Activated CD8-positive, alpha-beta memory T cell treated with anti-CD3 and anti-CD28 coated beads, Interleukin-2, amount 50 U/mL, for 48 hours (primary cell): Measurements from ENCODE around the gene CSF2.

Experiments
- DNase-seq: peaks from one replicate; pipeline ENCODE4 v3.0.0-alpha.2; 2020

CSF2 gene

DNA sequence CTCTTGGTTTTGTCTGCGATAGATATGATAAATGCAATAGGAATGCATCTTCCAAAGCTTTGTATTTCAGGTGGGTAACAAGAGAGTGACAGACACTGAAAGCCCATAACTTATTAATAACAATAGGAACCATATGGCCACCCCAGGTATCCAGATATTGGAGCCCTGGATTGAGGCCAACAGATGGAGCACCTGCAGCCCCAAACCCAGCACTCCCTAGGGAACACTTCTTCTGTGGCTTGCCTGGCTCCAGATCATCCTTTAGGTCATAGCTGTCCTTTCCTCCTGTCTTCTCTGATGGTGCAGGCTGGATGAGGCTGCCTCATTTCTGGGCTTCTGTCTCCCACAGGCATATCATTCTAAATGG is 18.2 kb upstream of the CSF2 start:
- DNase-seq: no peak

DNA sequence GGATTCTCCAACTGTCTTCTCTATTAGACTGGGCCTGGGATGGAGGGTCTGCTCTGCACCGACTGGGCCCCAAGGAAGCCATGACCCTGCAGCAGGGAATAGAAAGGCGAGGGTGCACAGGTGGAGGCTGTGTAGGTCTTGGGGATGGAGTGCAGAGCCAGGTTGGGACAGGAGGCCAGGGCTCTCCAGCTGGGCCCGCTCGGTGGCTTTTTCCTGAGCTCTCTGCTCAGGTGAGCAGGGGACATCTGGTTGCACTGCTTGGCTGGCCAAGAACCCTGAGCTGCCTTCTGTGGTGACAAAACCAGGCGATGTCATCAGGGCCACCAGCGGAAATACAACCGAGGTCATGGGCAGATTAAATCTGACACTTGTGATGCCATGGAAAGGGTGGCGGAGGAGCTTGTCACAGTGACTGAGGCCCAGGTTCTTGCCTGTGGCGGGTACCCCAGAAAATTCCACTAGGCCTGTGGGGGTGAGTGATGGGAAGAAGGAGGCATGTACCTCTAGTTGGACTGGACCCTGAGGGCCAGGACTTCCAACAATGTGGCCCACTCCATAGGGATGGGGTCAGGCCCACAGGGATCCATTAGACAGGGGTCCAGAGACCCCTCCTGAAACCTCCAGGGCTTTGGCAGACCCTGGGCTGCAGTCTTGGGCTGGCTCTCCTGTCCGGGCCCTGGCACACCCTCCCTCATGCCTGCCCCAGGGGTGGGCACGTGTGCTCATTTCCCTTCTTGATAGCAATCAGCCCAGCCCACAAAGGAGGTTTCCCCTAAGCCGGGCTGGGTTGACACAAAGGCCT is 17.6 kb upstream of the CSF2 start:
- DNase-seq: peak; percentile 72

DNA sequence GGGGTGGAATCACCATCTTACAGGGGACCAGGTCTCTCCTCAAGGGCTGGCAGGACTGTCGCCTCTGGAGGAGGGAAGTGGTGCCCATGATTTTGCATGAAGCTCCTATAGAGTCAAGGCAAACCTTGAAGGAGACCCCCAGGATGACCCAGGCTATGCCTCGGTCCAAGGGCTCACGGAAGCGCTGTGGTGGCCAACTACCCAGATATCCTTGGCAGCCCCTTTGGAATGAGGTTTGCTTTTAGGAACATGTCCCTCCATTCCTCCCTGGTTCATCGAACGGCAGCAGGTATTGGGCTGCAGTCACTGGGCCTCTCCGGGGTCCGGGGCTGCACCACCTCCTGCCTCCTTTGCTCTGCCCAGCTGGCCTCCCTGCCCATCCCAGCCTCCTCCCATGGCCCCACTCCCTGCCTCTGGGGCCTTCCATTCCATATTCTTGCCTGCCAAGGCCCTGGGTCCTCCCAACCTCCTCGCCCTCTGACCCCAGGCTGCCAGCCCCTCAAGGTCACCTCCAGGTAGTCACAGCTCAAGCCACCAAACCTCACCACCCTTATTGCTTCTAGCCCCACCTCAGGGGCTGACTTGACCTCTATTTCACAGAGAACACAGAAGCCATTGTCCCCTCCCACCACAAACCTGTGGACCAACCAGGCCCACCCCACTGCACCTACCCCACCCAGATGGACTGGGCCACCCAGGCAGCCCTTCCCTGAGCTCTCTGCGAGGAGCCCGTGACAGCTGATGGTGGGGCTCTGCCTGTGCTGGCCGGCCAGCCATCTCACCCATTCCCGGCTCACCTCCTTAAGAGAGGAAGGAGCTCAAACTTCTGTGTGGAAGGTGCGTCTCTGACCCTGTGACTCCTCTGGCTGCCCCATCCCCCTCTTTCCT is 16.7 kb upstream of the CSF2 start:
- peak; percentile 52 for DNase-seq

DNA sequence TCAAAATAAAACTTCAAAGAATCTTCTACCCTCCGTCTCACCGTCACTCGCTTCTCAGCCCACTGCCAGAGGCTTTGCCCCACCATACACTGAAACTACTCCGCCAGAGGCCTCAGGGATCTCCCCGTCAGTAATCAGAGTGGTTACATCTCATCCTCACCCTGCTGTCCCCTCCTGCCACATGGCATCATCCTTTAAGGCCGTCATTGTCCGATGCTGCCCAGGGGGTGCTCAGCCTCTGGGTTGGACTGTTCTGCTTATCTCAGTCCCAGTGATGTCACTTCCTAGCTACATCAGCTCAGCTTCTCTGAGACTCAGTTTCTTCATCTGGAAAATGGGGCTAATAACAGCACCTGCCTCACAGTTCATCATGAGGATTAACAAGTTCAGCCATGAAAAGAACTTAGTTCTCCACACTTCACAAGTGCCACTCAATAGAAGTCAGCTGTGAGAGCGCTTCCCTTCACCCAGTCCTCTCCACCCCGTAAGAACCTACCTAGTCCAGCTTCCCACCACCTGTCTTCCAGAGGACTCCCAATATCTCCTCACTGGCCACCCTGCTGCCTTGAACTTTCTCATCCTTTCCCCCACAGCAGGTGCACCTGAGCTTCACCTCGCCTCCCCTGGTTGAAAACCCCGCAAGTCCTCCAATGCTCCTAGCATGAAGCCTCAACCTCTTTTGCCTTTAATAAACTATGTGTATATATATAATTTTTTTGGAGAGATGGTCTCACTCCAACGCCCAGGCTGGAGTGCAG is 15.9 kb upstream of the CSF2 start:
- DNase-seq: peak; percentile 40

DNA sequence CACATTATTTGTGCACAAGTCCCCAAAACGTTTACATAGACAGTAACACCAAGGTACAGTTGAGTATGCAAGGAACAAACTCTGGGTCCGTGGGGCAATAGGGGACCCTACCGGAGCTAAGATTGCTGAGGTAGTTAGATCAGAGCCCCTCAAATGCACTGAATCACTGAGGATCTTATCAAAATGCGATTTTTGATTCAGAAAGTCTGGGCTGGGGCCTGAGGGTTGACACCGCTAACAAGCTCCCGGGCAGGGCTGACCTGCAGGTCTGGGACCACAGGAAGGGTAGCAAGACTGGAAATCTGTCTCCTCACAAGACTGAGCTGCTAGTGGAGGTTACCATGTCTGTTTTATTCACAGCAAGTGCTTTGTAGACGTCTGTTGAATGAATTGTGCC is 14.9 kb upstream of the CSF2 start:
- DNase-seq: peak; percentile 49

DNA sequence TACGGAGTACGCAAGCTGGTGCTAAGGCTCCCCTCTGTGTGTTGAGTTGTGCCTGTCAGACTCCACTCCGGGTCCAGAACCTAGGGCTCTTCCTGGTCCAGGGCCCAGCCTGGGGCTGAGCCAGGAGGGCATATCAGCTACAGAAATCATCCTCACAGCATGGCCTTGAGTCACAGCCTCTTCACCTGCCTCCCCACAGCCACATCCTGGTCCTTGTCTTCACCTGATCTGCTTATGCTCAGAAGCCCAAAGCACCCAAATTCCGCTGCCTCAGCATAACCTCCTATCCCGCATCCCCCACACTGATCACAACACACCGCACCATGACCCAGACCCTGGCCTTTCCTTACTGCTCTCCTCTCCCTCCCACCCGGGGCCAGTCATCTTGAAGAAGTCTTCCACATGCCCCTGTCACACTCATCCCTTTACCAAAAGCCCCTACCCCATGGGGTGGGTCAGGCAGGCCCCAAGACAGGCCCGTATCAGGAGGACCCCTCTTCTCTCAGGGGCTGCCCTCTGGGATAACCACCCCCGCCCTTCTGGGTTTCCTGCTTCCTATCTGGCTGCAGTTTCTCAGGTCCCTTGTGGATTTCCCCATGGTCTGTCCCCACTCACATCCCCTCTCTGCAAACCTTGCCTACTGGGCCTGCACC is 14.4 kb upstream of the CSF2 start:
- peak; percentile 59 for DNase-seq

DNA sequence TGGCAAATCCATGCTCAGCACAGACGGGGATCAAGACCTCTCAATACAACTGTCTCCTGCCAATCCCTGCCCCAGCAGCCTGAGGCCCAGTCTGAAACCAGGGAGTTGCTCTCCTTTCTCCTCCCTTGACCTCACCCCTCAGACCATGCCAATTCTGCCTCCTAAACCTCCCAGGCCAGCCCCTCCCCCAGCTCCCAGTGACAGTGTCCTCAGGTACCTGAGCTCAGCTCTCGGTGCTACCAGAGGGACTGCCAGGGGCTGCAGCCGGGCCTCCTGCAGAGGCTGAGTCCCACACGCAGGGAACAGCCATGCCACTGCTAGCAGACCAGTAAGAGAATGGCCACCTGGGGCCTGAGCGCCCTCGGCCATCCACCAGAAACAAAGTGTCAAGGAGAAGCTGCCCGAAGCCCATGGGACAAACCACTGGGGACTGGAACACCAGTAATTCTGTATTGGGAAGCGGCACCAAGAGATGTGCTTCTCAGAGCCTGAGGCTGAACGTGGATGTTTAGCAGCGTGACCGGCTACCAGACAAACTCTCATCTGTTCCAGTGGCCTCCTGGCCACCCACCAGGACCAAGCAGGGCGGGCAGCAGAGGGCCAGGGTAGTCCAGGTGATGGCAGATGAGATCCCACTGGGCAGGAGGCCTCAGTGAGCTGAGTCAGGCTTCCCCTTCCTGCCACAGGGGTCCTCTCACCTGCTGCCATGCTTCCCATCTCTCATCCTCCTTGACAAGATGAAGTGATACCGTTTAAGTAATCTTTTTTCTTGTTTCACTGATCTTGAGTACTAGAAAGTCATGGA is 13.7 kb upstream of the CSF2 start:
- DNase-seq: peak; percentile 50

DNA sequence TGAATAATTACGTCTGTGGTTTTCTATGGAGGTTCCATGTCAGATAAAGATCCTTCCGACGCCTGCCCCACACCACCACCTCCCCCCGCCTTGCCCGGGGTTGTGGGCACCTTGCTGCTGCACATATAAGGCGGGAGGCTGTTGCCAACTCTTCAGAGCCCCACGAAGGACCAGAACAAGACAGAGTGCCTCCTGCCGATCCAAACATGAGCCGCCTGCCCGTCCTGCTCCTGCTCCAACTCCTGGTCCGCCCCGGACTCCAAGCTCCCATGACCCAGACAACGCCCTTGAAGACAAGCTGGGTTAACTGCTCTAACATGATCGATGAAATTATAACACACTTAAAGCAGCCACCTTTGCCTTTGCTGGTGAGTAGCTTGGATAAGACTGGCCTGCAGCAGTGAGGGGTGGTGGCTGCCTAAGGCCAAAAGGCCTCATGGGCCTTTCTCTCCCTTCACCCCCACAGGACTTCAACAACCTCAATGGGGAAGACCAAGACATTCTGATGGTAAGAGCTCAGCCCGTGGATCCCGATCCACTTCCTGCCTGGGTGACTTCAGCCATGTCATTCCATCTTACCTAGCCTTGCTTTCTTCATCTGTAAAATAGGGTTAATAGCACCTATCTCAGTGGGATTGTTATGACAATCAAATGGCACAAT is 13.0 kb upstream of the CSF2 start, which contains the start of gene IL3:
IL3 (plus strand) TSS at position 155 of the 661 bp plus-strand sequence; CDS start at position 207, 52 bp downstream.
- peak; percentile 55 for DNase-seq

DNA sequence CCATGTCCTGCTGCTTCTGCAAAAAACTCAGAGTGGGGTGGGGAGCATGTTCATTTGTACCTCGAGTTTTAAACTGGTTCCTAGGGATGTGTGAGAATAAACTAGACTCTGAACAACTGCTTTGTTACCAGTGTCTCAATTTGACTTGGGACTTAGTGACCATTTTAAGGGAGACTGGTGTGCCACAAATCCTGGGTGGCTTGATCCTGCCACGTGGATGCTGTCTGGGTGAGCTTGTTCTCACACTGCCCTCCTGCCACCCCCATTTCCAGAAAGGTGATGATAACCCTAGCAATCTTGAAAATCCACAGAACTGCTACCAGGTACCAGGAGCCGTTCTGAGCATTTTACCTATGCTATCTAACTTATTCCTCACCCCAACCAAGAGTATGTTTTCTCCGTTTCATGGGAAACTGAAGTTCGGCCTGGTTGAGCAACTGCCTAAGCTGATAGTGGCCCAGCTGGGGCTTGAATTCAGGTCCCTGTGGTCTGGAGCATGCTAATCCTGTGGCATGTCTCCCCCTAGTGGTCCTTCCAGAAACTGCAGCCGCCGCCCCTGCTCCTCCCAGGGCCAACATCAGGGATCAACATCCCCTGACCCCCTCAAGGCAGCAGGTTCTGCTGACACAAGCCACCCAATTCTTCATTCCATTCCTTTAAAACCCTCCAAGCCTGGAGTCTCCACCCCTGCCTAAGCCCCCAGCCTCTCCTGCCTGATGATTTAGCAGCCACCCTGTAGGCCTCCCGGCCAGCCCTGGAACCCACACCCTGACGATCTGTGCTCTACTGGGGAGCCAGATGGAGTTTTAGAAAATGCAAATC is 10.3 kb upstream of the CSF2 start:
- peak; percentile 98 for DNase-seq

DNA sequence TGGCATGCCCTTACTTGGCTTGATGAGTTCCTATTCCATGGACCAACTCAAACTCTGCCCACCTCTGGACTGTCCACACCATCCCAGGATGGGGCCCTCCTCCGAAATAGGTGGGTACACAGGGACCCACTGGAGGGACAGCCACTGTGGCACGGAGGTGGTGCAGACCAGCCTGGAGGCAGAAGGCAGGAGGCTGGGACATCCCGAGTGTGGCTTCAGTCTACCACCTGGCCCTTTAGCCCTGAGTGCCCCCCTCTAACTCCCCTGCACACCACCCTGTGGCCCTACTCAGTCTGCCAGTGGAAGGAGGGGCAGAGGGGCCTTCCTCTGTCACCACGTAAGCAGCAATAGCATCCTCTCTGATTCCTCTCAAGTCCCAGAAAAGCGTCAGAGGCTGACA is 9.4 kb upstream of the CSF2 start:
- peak; percentile 59 for DNase-seq

DNA sequence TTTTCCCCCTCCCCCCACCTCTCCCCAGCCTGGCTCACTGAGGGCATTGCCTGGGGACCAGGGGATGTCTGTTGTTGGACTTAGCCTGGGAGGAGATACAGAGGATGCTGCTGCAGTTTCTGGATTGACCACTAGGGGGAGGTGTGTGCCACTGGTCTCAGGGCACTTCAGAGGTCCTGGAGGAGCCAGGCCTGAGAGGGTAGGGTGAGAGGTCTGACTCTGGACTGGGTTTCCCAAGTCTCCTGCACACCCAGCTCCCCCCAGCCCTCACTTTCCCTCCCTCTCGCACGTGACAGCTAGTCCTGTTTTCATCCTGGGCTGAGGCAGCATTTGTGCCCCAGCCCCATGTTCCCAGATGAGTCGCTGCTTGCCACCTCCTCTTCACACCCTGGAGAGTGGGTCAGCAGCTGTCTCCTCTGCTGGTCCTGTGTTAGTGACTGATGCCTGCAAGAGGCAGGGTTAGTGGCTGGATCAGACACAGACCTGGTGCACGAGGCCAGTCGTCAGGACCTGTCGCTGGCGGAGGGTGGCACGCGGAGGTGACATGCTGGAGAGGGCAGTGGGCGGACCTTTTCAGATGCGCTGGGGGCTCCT is 8.8 kb upstream of the CSF2 start:
- DNase-seq: peak; percentile 97

DNA sequence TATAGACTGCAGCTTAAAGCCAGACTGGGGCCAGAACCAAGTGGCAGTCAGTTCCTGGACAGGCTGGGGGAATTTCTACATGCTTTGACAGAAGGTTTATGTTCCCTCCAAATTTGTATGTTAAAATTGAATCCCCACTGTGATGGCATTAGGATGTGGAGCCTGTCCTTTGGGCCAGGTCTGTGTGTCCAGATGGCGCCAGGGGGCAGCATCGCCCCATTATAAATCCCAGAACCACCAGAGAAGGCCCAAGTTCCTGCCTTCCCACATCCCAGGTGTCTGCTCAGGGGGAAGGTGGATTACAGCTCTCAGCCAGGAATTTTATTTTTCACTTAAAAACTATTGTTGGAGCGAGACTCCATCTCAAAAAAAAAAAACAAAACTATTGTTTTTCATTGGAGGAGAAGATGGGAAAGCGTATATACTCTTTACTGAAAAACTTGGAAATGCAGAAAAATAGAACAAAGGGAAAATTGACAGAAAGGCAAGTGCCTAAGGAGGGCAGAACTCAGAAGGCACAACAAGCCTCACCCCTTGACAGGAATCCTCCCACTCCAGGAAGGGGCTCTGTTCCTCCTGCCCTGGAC is 8.1 kb upstream of the CSF2 start:
- DNase-seq: peak; percentile 78

DNA sequence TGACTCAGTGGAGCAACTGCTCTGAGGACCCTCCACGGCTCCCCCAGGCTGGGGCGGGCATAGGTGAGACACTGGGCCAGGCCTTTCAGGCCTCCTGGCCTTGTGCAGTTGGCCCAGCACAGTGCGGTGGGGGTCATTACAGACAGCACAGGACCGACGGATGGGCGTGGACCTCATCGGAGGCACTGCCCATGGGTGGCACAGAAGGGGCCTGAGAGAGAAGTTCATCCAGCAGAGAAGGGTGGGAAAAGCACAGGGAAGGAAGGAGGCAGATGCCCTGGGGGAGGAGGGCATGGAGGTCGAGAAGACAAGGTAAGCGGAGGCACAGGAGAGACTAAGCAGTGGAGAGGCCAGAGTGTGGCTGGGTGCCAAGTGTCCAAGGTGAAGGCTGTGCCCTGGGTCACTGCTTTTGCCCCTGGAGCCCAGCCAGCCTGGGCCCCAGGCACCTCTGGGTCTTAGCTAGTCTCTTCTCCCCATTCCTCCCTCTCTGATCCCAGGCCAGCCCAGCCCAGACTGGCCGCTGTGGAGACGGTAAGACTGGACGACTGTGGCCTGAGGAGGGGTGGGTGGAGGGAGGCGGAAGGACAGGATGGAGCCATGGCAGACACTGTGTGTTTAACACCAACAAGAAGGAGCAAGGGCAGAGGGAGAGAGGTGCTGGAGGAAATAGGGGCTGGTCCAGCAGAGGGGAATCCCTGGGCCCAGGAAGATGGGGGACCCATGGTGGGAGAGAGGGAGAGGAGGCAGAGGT is 7.5 kb upstream of the CSF2 start:
- peak; percentile 55 for DNase-seq

DNA sequence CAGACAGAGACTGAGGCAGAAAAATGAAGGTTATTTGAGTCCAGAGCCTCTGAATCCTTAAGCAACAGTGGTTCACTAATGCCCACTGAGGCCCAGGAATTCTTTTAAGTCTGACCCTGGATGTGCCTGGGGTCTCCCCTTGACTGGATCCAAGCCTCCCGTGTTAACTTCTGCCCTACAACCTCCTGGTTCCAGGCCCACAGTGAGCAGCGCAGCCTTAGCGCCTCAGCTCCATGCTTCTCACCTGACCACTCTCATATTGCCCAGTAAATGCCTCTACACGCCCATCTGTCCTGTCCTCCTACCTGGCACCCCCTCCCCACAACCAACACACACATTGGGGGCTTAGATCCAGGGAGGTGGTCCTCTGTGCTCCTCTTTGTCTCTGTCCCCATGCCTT is 6.7 kb upstream of the CSF2 start:
- no peak for DNase-seq

DNA sequence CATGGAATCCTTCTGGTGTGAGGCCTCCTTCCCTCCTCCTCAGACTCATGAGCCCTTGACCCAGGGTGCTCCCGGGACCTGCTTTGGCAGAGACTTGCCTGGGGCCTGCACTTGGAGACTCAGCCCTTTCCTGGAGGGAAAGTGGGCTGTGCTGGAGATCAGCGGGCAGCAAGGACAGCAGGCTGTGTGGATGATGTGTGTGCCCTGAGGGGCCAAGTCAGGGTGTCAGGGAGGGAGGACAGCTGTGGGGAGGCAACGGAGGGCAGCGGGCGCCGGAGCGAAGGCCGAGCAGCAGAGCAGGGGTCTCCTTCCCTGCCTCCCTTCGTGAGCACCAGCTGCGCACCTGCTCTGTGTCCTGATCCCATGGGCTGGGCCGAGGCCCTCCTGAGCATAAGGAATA is 6.1 kb upstream of the CSF2 start:
- DNase-seq: no peak

DNA sequence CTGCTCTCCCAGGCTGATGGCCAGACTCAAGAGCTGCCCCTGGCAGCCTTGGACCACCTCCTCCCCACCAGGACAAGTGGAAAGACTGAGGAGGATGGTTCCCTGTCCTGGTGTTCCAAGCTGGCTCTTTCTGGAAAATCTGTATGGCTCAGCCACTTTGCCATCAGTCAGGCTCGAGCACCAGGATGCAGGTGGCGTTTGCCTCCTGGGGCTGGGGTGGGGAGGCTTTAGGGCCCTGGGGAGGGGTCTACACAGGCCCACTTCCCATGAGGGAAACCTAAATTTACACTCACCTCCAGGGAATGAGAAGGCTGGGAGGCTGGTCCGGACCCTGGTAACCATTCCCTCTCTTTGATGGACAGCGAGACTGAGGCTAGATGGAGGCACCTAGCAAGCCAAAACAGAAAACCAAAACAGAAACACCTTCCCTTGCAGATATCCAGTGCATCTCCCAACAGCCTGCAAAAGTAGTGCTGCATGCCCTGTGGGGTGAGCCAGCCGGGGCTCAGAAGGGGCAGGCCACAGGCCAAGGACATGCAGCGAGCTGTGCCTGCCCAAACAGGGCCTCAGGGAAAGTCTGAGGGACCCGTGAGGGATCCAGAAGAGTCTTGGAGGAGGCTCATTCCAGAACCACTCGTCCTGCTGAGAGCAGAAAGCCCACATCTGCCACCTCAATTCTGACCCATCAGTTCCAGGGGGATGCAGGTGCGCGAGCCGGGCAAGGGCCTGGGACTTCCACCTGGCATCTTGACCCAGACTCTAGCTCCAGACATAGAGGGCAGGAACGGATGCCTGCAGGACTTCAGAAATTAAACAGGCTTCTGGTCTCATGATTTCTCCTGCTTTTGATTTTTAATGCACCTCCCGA is 5.4 kb upstream of the CSF2 start:
- DNase-seq: no peak

DNA sequence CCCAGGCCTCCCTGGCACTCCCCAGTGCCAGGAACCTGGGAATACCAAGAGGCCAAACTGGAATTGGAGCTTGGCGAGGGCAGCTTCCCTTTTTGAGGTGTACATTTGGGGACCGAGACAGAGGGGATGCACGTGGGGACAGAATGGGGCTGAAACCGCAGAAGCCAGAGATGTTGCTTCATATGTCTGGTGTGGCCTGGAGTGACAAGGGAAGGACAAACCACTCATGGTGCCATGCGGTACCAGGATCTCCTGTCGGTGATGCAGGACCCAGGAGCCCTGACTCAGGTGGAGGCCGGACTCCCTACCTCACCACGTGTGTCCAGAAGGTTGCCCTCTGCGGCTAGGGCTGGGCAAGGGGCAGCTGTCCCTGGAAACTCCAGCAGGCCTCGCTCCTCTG is 4.0 kb upstream of the CSF2 start:
- DNase-seq: no peak

DNA sequence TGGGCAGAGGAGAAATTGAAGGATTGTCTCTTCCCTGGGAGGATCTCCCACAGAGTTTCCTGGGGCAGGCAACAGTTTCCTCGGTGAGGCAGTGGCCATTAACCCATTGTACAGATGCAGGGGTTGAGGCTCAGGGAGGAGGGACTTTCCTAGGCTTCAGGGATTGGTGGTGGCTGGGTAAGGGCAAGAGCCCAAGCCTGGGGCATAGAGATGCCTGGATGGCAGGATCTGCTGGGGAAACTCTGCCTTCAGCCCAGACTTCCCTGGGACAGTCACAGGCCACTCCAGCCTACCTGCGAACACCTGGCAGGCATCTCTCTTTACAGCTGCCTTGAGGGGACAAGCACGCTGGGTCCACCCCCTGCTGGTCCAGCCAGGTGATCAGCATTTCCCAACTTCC is 3.6 kb upstream of the CSF2 start:
- DNase-seq: no peak
